GM12872 (cell line): ENCODE measurements around the gene CDH23.

Experiments
- TF ChIP-seq, protein P1 (sequence below): IDR thresholded peaks from 3 replicates; pipeline ENCODE4 v1.5.1; 2011; ENCODE audit warnings: low read depth, mild to moderate bottlenecking, low read length, moderate library complexity; ENCODE audit not compliant: insufficient read depth

The CDH23 gene

DNA sequence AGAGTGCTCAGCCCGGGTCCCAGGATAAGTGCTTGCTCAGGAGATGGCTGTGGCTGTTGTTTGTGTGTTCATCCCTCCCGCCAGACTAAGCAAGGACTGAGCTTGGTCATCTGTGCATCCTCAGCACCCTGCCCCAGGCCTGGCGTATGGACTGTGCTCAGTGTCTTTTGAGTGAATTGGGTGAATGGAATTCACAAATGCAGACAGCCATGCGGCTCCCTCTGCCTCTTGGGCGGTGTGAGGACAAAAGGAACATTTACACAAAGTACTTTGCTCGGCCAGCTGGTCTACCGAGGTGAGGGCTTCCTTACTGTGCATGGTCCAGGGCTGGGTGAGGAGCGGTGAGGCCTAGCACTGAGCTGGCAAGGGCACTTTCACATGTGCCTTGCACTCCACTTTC, 120.2 kb downstream of the CDH23 start:
- TF ChIP-seq, protein P1, sequence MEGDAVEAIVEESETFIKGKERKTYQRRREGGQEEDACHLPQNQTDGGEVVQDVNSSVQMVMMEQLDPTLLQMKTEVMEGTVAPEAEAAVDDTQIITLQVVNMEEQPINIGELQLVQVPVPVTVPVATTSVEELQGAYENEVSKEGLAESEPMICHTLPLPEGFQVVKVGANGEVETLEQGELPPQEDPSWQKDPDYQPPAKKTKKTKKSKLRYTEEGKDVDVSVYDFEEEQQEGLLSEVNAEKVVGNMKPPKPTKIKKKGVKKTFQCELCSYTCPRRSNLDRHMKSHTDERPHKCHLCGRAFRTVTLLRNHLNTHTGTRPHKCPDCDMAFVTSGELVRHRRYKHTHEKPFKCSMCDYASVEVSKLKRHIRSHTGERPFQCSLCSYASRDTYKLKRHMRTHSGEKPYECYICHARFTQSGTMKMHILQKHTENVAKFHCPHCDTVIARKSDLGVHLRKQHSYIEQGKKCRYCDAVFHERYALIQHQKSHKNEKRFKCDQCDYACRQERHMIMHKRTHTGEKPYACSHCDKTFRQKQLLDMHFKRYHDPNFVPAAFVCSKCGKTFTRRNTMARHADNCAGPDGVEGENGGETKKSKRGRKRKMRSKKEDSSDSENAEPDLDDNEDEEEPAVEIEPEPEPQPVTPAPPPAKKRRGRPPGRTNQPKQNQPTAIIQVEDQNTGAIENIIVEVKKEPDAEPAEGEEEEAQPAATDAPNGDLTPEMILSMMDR = no peak

DNA sequence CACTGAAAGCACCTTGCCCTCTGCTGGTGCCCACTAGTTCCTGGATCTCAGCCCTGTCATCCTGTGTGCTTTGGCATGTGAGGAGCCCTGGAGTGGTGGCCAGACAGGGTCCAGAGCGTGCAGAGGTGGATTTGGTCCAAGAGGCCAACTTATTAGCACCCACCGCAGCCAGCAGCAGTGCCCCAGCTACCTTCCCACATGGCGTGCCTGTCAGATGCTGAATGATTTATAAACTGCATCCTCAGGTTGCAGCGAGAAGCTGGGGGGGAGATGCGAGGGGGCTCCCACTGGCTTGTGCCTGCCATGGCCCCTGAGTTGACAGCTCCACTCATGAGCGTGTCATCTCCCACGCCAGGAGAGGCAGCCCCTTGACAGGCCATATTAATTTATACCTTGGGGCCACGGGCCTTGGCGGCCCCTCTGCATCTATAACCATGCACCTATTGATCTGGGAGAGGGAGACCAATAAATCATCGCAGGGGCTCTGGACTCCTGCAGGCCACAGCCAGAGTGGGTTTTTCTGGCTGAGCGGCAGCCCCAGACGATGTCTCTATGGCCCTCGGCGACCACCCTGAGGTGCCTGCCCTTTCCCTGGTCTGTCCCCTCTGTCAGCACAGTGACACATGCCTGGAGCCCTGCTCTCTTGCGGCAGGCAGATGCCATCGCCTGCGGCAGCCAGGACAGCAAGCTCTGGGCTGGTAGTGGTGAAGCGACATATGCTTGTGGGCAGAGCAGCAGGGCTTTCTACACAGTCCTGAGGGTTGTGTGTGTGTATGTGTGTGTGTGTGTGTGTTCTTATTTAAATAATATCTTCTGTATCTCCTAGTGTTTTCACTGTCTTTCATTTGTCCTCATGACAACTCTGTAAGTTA, 120.8 kb downstream of the CDH23 start:
- TF ChIP-seq, protein P1 = no peak

DNA sequence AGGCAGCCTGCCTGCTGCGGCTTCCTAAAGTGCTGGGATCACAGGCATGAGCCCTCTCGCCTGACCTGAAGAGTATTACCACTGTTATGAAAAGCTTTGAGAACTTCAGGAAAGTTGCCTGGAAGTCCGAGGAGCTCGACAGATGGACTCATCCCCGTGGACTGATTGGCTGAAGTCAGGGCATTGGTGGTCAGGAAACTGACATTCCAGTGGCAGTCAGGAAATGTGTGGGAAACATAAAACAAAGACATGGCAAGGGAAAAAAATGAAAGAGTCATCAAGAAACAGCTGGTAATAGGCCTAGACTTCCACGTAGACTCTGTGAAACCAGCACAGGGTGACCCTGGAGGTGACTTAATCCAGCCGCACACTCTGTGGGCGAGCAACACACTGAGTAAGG, 123.3 kb downstream of the CDH23 start:
- TF ChIP-seq, protein P1 = no peak

DNA sequence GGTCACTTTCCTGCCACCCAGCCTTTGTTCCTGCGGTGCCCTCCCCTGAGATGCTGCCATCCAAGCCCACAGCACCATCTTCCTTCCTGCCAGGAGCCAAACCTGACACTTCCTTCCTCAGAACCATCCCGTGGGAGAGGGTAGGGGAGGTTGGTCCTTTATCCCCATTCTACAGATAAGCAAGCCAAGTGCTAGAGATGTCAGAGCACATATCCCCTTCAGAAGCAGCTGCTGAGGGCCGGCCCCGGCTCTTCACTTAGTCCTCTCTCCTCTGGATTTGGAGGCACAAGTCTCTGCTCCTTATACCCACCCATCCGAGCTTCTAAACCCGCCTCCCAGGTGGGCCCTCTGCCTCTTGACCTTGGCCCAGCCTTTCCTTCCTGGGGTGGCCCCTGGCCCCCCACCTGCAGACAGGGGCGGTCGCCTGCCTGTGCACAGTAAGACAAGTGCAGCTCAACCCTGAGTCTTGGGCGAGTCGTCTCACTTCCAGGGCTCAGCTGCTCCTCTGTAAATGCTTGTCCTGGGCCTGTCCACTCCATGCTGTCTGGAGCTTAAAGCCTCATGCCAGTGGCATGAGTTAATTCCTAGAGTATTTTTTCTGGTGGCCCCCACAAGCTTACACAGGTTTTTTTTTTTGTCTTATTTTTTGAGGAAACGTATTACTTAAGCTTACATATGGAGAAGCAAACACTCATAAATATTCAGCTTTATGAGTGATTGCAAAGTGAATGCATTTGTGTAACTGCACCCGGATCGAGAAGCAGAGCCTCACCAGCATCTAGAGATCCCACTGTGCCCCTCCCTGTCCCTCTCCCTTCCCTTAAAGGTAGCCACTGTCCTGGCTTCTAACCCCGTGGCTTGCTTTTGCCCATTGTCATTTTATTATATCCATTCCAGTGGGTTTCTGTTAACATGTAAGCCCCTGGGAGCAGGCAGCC, 125.1 kb downstream of the CDH23 start:
- TF ChIP-seq, protein P1 = no peak

DNA sequence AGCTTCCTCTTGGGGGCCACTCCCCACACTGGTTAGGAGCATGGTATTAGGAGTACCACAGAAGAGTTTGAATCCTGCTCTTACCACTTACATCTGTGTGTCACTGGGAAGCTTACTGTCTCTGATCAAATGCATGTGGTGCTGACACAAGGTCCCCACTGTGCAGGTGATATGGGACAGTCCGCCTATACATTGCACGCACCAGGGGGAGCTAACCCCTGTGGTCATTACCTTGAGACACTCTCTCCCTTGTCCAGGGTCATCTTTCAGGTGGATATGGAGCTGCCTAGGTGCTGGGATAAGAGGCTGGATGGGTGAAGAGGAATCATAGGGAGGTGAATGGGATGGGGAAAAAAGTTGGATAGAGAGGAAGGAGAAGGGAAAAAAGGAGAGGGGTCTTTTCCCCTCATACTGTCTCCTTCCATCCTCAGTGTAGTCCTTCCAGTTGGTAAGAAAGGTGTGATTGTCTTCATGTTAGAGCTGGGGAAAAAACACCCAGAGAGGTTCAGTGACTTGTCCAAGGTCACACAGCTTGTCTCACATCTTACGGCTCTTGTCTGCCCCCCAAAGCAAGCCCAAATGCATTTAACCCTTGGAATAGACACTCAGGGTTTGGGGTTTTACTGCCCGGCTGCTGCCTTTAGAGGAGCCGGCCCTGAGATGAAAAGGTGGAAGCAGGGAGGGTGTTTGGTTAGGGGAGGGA, 125.9 kb downstream of the CDH23 start:
- TF ChIP-seq, protein P1 = no peak

DNA sequence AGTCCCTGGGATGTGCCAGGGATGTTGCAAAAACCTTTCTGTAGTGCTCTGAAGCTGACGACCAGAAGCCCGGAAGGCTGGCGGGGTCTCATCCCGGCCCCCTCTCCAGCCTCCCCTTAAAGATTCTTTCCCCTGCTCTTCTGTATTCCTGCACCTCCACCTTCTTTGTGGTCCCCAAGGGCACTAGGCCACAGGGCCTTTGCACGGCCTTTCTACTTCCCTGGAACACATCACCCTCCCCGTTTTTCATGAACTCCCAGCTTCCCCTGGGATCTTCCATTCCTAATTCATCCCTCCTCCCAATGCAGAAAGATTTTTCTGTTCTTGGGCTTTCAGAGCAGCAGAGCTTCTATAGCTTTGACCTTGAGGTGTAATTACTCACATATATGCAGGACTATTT, 127.0 kb downstream of the CDH23 start:
- TF ChIP-seq, protein P1 = no peak

DNA sequence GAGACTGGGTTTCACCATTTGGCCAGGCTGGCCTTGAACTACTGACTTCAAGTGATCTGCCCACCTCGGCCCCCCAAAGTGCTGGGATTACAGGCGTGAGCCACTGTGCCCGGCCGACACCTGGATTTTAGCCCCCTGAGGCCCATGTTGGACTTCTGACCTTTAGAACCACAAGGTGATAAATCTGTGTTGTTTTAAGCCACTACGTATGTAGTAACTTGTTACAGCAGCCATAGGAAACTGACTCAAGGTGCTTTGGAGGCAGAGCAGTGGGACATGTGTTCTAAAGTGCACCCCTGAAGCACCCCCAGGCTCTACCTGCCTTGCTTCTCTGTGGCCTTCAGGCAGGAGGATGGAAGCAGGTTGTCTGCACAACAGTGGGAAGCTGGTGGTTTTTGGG, 128.4 kb downstream of the CDH23 start:
- TF ChIP-seq, protein P1 = no peak
